HG02973 (cell line): Measurements from ENCODE around the gene KIF5A.

Experiments used
- ATAC-seq: cut with Tn5 transposase; IDR thresholded peaks from one replicate; pipeline ENCODE4 v1.9.1; 2021; ENCODE audit warnings: moderate library complexity; ENCODE audit not compliant: unreplicated experiment

KIF5A gene

DNA sequence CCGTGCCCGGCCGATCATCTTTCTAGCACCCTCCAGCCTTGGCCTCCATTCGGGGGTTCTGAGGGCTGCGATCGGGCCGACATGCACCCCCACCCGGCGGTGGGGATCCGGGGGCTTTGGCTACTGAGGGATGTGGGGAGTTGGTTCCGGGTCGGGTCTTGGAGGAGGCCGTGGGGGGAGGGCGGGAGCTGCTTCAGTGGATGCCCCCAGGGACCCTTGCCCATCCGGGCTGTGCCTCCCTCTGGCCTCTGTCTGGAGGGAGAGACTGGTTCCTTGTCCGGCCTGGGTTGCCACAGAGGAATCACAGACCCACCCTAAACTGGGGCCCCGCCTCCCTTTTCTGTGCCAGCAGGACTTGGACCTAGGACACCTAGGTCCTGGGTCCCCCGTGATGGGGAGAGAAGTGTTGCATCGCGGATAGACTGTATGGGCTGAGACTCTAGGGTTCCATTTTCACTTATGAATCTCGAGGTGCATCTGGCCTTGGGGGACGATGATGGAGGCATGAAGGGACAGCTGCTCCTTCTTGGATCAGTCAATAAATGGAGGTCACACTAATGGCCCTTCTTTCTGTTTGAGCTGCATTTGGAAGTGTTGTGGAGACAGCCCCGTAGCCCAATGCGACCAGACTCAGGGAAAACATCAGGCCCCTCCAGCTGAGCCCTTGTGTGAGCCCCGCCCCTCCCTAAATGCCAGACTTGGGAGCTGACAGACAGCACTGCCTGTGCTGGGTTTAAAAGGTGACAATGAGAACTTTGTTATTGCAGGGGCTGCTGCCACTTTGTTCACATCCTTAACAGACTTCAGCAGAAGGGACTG lies 55.4 kb downstream of the KIF5A start:
- no peak for ATAC-seq

- ATAC-seq, result no peak
Observed at GRCh38 chr12:57605811-57606311, 56.0 kb downstream of the KIF5A start.

GRCh38 chr12:57606399-57606798 lies 56.6 kb downstream of the KIF5A start:
- ATAC-seq, result no peak

- no peak for ATAC-seq
Observed at GRCh38 chr12:57606821-57607220, 57.0 kb downstream of the KIF5A start.

DNA sequence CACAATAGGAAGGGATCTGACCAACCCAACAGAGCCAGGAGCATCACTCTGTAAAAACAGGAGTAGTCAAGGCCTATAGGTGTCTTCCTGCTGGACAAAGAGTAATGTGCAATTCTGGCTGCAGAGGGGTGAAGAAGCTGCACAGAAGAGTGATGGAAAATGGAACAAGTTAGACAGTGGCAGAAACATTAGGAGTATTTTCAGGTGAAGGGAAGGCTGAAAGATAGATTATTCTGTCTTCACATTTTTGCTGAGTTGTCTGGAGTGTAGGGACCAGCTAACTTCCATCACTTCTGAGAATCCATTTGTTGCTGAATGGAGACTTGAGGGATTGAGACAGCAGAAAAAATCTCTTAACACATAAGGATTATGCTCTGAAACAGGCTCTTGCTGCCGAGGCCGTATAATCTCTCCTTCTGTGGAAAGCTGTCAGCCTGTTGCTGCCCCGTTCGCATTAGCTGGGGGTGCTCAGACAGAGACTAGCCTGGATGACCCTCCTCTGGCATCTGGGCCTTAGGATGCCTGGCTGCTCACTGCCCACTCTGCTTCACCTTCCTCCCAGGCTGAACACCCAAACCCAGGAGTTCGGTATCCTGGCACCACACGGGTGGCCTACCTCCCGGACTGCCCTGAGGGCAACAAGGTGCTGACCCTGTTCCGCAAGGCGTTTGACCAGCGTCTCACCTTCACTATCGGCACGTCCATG lies 58.3 kb downstream of the KIF5A start:
- no peak for ATAC-seq

DNA sequence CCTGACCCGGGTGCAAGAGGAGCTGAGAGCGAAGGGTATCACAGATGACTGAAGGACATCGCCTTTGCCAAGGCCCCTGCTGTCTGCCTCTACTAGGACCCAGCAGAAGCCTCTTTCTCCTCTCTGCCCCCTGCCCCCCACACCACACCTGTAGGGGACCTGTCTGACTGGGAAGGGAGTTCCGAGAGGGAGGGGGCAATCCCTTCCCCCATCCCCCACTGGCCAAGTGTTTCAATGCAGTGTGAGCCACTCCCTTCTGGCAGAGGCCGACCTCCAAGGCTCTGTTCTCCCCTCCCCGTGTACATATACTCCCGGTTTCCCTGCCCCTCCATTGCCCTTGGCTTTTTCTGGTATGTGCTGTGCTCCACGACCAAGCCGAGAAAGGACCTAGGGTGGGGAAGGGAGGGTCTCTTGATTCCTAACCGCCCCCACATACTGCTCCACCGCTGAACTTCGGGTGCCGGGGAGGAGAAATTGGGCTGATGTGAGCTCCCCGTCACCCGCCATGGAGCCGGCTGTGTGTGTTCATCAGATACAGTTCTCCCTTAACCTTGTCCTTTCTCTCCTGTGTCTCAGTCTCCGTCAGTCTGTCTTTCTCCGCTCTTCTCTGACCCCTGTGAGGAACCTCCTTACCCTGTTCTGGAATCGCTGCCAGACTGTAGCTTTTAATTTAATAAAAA lies 59.4 kb downstream of the KIF5A start:
- ATAC-seq, result no peak

- ATAC-seq, result no peak
Observed at GRCh38 chr12:57609781-57610553, 60.1 kb downstream of the KIF5A start.

- no peak for ATAC-seq
Observed at GRCh38 chr12:57610554-57611107, 60.8 kb downstream of the KIF5A start.

GRCh38 chr12:57611108-57611826 lies 61.4 kb downstream of the KIF5A start, which contains the start of gene ARHGEF25:
TSS of gene ARHGEF25 (plus strand) at chr12:57611435. CDS start at chr12:57611895, 460 bp downstream.
- no peak for ATAC-seq

DNA sequence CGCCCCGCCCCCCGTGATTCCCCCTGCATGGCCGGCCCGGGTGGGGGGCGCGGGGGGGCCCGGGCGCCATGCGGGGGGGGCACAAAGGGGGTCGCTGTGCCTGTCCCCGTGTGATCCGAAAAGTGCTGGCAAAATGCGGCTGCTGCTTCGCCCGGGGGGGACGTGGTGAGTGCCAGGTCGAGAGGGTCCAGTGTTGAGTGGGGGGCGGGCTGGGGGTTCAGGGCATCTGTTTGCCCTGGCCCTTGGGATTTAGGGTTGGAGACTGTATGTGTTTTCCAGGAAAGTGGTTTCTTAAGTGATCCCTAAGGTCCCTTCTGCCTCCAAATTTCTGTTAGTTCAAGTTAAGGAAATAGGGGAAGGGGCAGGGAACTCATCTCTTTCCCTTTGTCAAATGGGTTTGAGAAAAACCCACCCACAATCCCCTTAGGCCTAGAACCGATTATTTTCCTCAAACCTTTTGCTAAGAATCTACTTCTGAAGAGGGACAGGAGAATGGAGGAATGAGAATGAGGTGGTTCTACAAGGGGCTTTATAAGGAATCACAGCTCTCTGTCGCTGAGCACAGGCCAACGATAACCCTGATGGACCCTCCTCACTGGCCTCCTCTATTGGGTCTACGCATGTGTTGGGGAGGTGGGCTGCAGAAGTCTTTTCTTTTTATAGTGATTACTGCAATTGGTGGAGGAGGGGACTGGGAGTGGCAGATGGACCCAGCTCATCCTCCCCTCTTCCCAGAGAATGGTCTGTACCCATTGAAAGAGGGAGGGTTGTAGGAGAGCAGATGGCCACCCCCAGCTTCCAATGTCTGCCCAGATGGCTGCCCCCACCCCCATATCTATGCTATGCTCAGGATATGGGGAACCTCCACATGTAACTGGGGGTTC lies 62.2 kb downstream of the KIF5A start:
- ATAC-seq, result no peak

DNA sequence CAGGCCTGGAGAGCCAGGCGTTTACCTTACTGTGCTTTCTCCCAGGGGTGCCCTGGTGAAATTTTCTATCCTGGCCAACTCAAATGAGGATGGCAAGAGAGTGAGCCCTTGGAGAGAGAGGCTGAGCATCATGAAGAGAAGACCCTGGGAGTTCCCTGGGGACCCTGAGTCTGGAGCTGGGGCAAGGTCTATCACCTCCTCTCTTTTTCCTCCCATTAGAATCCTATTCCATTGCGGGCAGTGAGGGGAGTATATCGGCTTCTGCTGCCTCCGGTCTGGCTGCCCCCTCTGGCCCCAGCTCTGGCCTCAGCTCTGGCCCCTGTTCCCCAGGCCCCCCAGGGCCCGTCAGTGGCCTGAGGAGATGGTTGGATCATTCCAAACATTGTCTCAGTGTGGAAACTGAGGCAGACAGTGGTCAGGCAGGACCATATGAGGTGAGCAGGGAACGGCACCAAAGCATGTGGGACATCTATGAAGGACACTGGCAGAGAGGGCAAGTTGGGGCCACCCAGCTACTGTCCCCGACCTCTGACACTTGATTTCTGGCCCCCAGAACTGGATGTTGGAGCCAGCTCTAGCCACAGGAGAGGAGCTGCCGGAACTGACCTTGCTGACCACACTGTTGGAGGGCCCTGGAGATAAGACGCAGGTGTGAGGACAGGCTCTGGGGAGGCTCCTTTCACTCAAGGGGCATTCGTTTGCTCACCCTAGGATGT lies 63.0 kb downstream of the KIF5A start:
- no peak for ATAC-seq

DNA sequence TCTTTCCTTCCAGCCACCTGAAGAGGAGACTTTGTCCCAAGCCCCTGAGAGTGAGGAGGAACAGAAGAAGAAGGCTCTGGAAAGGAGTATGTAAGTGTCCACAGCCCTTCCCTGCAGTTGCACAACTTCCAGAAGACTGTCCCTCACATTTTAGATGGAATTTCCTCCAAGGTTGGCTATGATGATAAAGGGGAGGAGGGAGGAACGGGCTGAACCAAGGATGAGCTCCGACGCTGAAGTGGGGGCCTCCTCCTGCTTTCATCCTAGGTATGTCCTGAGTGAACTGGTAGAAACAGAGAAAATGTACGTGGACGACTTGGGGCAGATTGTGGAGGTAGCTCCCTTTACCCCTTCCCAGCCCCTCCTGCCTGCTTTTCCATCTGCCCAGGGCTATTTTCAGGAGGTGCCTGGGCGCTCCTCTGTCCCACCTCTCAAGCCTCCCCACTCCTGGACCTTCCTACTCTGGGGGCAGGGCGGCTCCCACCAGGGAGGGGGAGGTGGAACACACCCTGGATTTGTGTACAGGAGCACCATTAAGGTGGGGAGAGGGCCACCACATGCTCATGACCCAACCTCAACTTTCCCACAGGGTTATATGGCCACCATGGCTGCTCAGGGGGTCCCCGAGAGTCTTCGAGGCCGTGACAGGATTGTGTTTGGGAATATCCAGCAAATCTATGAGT lies 63.7 kb downstream of the KIF5A start:
- ATAC-seq, result no peak

DNA sequence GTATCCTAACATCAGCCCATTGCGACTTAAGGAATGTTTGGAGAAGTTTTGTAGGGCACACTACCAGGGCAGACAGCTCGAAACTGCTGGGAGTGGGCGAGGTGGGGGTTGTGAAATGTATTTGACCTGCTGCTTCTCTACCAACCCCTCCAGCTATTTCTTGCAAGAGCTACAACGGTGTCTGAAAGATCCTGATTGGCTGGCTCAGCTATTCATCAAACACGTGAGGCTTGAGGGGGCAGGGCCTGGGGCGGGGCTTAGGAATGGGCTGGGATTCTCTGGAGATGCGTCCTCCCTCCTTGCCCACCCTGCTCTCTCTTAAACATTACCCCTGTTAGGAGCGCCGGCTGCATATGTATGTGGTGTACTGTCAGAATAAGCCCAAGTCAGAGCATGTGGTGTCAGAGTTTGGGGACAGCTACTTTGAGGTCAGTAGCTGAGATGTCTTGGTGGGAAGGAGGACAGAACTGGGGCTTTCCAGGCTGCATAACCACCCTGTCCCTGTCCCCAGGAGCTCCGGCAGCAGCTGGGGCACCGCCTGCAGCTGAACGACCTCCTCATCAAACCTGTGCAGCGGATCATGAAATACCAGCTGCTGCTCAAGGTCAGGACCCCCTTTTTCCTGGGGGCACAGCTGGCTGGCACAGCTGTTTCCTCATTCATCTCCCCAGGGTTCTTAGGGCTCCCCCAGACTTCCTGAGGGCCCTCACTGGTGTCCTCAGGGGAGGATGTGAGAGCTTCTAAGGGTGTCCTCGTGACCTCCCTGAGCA lies 64.5 kb downstream of the KIF5A start:
- peak; percentile 56 for ATAC-seq

DNA sequence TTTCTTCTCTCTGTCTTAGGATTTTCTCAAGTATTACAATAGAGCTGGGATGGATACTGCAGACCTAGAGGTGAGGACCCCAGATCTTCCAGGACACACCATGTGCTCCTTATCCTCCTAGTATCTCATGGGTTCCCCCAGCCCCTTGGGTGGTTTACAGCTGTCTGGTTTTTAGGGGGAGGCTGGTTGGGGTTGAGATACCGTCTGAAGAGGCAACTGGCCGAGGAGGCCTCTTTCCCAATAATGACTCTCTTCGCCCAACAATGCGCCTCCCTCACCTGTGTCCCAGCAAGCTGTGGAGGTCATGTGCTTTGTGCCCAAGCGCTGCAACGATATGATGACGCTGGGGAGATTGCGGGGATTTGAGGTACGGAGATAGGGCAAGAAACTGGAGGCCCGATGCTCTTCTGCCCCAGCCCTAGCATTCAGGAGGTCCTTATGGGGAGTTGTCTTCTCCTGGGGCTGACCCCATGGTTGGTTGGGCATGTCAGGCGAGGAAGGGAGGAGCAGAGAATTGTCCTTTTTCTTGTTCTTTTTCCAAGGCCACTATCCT lies 65.2 kb downstream of the KIF5A start:
- no peak for ATAC-seq

- ATAC-seq, result no peak
Observed at GRCh38 chr12:57615637-57616036, 65.8 kb downstream of the KIF5A start.

GRCh38 chr12:57616383-57617101 lies 66.7 kb downstream of the KIF5A start:
- ATAC-seq, result no peak
